ENCODE results near the gene SLC25A21.
A peak's percentile ranks its signal among the peaks of the same experiment; 100 is the strongest.

Gene SLC25A21

GRCh38 chr14:36951380-36951911, 221.0 kb downstream of the SLC25A21 start:
- Histone ChIP-seq H3K27ac (ENCODE audit: extremely low read depth, low read depth, low read length) (no peak overlapping the region), H3K36me3 (ENCODE audit: control insufficient read depth in 2 of 2, insufficient read depth in 1 of 2, low read length in 2 of 2) (no peaks in the 10 kb centered on the region), H3K4me3 (ENCODE audit: low read depth, low read length) (no peak overlapping the region), H3K9me3 (ENCODE audit: control insufficient read depth, insufficient read depth, low read depth, low read length) (no peaks in the 10 kb centered on the region), H3K4me1 (ENCODE audit: control insufficient read depth, insufficient read depth, low read length) (peaks cover 39% of the 10 kb centered on the region)
- CTCF ChIA-PET: no interaction called here
- TF ChIP-seq ZBTB7A (tag by site-specific recombination; IDR thresholded peaks at IDR 0.05; ENCODE audit: low read depth) (no peak), ZNF404 (tag by site-specific recombination; IDR thresholded peaks at IDR 0.05) (no peak), ZNF580 (tag by site-specific recombination; IDR thresholded peaks at IDR 0.05) (no peak), ZNF664 (tag by site-specific recombination; IDR thresholded peaks at IDR 0.05) (no peak), ZNF544 (tag by site-specific recombination; IDR thresholded peaks at IDR 0.05) (no peak), ZNF626 (tag by site-specific recombination; IDR thresholded peaks at IDR 0.05) (no peak), ZNF600 (tag by site-specific recombination; IDR thresholded peaks at IDR 0.05) (no peak), ZBTB44 (tag by site-specific recombination; IDR thresholded peaks at IDR 0.05) (no peak), ZNF133 (tag by site-specific recombination; IDR thresholded peaks at IDR 0.05) (no peak), SCRT2 (tag by site-specific recombination; IDR thresholded peaks at IDR 0.05) (no peak), ZNF423 (tag by site-specific recombination; IDR thresholded peaks at IDR 0.05) (no peak), REST (tag by site-specific recombination; IDR thresholded peaks at IDR 0.05) (no peak), ZNF596 (tag by site-specific recombination; IDR thresholded peaks at IDR 0.05) (no peak), ZNF416 (tag by site-specific recombination; IDR thresholded peaks at IDR 0.05) (no peak), ZNF324 (tag by site-specific recombination; IDR thresholded peaks at IDR 0.05) (no peak), KLF8 (tag by site-specific recombination; IDR thresholded peaks at IDR 0.05) (no peak), ZNF521 (tag by site-specific recombination; IDR thresholded peaks at IDR 0.05) (no peak), ZSCAN4 (tag by site-specific recombination; IDR thresholded peaks at IDR 0.05) (no peak), MYNN (tag by site-specific recombination; IDR thresholded peaks at IDR 0.05; ENCODE audit: borderline replicate concordance) (no peak), YY2 (tag by site-specific recombination; IDR thresholded peaks at IDR 0.05) (no peak)
- POLR2A ChIA-PET: no interaction called here

- Histone ChIP-seq H3K4me3 (ENCODE audit: low read depth, low read length) (no peak overlapping the region), H3K4me1 (ENCODE audit: control insufficient read depth, insufficient read depth, low read length) (peaks cover 33% of the 10 kb centered on the region), H3K9me3 (ENCODE audit: control insufficient read depth, insufficient read depth, low read depth, low read length) (no peaks in the 10 kb centered on the region), H3K36me3 (ENCODE audit: control insufficient read depth in 2 of 2, insufficient read depth in 1 of 2, low read length in 2 of 2) (no peaks in the 10 kb centered on the region), H3K27ac (ENCODE audit: extremely low read depth, low read depth, low read length) (no peak overlapping the region)
- ChIA-PET POLR2A (no interaction called here), CTCF (interaction anchor here (0.9 kb wide), 1 partner anchor 9 kb away, joined by 3 read pairs; no protein-coding TSS in a partner anchor)
- TF ChIP-seq FEZF1 (tag by site-specific recombination; IDR thresholded peaks at IDR 0.05): peak; percentile 58; the same call in 1 of the 2 replicates
- no peak for TF ChIP-seq ZNF677 (tag by site-specific recombination; IDR thresholded peaks at IDR 0.05)
Measured at GRCh38 chr14:36950812-36951211, 221.6 kb downstream of the SLC25A21 start.
